Naive thymus-derived CD8-positive, alpha-beta T cell (primary cell): Measurements from ENCODE around the gene DNAL1. TPM values are rescaled to one million over a fixed set of nuclear protein-coding genes. Genes with fewer than 3 reads are reported as not detected.

Experiments used
- ATAC-seq, 2 donors: fragments of 150-1000 bp; cut with Tn5 transposase in 1 of 2; sonication (Bioruptor Pico), chemical (Tn5 transposase) in 1 of 2; 1 replicate in 1 of 2; 2 replicates in 1 of 2; pipeline ENCODE4 v1.10.0; 2021; ENCODE audit warnings: mild to moderate bottlenecking in 2 of 2, moderate library complexity in 2 of 2
- POLR2A ChIA-PET: fragments of 350-600 bp; sonication (Branson Sonifier 250); formaldehyde crosslinking; loops from one replicate; lab custom pipeline; 2021; ENCODE audit warnings: antibody characterized with exemption; lab: Charles Lee
- DNase-seq, 10 donors: peaks; one replicate each; pipeline versions ENCODE4 v3.0.0 to v3.0.0-alpha.2; 2020 to 2022
- H3K27ac Mint-ChIP-seq, 10 donors: one replicate each; pipeline ENCODE4 v1.8.0; 2020 to 2022; ENCODE audit warnings: mild to moderate bottlenecking in 10 of 10, mixed read lengths in 10 of 10, moderate library complexity in 4 of 10, inconsistent platforms in 1 of 10
- H3K27me3 Mint-ChIP-seq, 5 donors: one replicate each; pipeline ENCODE4 v1.8.0; 2021 to 2022; ENCODE audit warnings: mixed read lengths in 5 of 5
- H3K36me3 Mint-ChIP-seq, 3 donors: one replicate each; pipeline ENCODE4 v1.8.0; 2020 to 2022; ENCODE audit warnings: mixed read lengths in 3 of 3, mild to moderate bottlenecking in 2 of 3, inconsistent platforms in 1 of 3
- H3K4me1 Mint-ChIP-seq, 4 donors: one replicate each; pipeline ENCODE4 v1.8.0; 2021 to 2022; ENCODE audit warnings: mixed read lengths in 4 of 4
- H3K4me3 Mint-ChIP-seq, 10 donors: one replicate each; pipeline ENCODE4 v1.8.0; 2020 to 2022; ENCODE audit warnings: mild to moderate bottlenecking in 10 of 10, mixed read lengths in 10 of 10, moderate library complexity in 6 of 10, inconsistent platforms in 1 of 10
- H3K9me3 Mint-ChIP-seq, 9 donors: one replicate each; pipeline ENCODE4 v1.8.0; 2020 to 2022; ENCODE audit warnings: mixed read lengths in 9 of 9, mild to moderate bottlenecking in 3 of 9, inconsistent platforms in 1 of 9, moderate library complexity in 1 of 9
- polyA plus RNA-seq, 3 donors: library from polyadenylated mRNA; unstranded; fragments of 300-500 nt; fragmentation: Illumina TruSeq; gene quantifications; one replicate each; pipeline ENCODE4 v1.2.3, GENCODE V29; 2021
- total RNA-seq, 8 experiments: library from RNA in 2 of 8; stranded (reverse) in 2 of 8; gene quantifications; one replicate each; pipeline ENCODE4 v1.2.3 and lab custom pipeline; 2021 to 2026

Gene DNAL1
- total and polyA plus RNA-seq, 5 experiments from 2014 or later = 4.5 to 8.9 (median 7.0) TPM

DNA sequence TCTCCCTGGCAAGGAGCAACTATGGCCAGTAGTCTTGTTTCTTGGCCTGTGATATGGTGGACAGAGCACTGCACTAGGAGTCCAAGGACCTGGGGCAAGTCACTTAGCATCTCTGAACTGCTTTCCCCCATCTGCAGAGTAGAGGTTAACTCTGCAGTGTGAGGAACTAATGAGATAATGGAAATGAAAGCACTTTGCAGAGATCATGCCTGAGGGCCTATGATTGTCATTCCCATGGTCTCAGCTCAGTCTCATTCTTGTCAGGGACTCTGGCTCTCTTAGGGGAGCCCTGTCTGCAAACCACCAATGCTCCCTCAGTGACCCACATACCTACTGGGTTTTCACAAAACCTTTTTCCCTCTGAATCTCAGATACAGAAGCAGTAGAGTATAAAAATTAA lies 75.8 kb downstream of the DNAL1 start:
- Mint-ChIP-seq H3K4me3 (no peak overlapping the region), H3K4me1 (peaks cover 0 to 5% (median 3%) of the 10 kb centered on the region in 4 donors), H3K27ac (peak overlapping the region in 3 of 10 donors; percentile 33 to 74 (median 65)), H3K27me3 (no peaks in the 10 kb centered on the region), H3K9me3 (no peaks in the 10 kb centered on the region), H3K36me3 (peaks cover 6 to 92% (median 15%) of the 10 kb centered on the region in 3 donors)
- DNase-seq (no peak), ATAC-seq (no peak)
- POLR2A ChIA-PET = interaction anchor here (0.8 to 1.7 kb wide), 3 partner anchors 66 to 76 kb away, joined by 4 read pairs; partner anchors contain the start of gene DNAL1

GRCh38 chr14:73721101-73721821 lies 76.5 kb downstream of the DNAL1 start:
- Mint-ChIP-seq H3K27ac (peak overlapping the region in 9 of 10 donors; percentile 26 to 88 (median 65)), H3K4me1 (peaks cover 0 to 6% (median 2%) of the 10 kb centered on the region in 4 donors), H3K36me3 (peaks cover 6 to 91% (median 16%) of the 10 kb centered on the region in 3 donors), H3K27me3 (no peaks in the 10 kb centered on the region), H3K4me3 (no peak overlapping the region), H3K9me3 (no peaks in the 10 kb centered on the region)
- no peak for ATAC-seq
- no peak for DNase-seq
- POLR2A ChIA-PET = interaction anchor here (0.5 to 1.7 kb wide), 3 partner anchors 12 to 76 kb away, joined by 4 to 7 read pairs (median 4); partner anchors contain the start of gene DNAL1

GRCh38 chr14:73722581-73722980 lies 77.8 kb downstream of the DNAL1 start:
- ATAC-seq (no peak), DNase-seq (no peak)
- Mint-ChIP-seq H3K9me3 (no peaks in the 10 kb centered on the region), H3K27me3 (no peaks in the 10 kb centered on the region), H3K4me1 (peaks cover 0 to 6% (median 3%) of the 10 kb centered on the region in 4 donors), H3K36me3 (peaks cover 6 to 87% (median 16%) of the 10 kb centered on the region in 3 donors), H3K27ac (peak overlapping the region in 6 of 10 donors; percentile 8 to 80 (median 59)), H3K4me3 (no peak overlapping the region)
- POLR2A ChIA-PET = no interaction called here

- peaks cover under 1 to 9% (median 4%) of the 10 kb centered on the region in 4 donors for H3K4me1 Mint-ChIP-seq
- peak overlapping the region in 8 of 10 donors; percentile 29 to 76 (median 62) for H3K27ac Mint-ChIP-seq
- H3K4me3 Mint-ChIP-seq = no peak overlapping the region
- peaks cover 6 to 85% (median 16%) of the 10 kb centered on the region in 3 donors for H3K36me3 Mint-ChIP-seq
- ATAC-seq = no peak
- POLR2A ChIA-PET = interaction anchor here (0.6 to 1.0 kb wide), 2 partner anchors 21 to 50 kb away, joined by 3 to 7 read pairs; no protein-coding TSS in a partner anchor
- H3K27me3 Mint-ChIP-seq = no peaks in the 10 kb centered on the region
- DNase-seq = no peak
- no peaks in the 10 kb centered on the region for H3K9me3 Mint-ChIP-seq
Observed at GRCh38 chr14:73723406-73723796, 78.6 kb downstream of the DNAL1 start.

DNA sequence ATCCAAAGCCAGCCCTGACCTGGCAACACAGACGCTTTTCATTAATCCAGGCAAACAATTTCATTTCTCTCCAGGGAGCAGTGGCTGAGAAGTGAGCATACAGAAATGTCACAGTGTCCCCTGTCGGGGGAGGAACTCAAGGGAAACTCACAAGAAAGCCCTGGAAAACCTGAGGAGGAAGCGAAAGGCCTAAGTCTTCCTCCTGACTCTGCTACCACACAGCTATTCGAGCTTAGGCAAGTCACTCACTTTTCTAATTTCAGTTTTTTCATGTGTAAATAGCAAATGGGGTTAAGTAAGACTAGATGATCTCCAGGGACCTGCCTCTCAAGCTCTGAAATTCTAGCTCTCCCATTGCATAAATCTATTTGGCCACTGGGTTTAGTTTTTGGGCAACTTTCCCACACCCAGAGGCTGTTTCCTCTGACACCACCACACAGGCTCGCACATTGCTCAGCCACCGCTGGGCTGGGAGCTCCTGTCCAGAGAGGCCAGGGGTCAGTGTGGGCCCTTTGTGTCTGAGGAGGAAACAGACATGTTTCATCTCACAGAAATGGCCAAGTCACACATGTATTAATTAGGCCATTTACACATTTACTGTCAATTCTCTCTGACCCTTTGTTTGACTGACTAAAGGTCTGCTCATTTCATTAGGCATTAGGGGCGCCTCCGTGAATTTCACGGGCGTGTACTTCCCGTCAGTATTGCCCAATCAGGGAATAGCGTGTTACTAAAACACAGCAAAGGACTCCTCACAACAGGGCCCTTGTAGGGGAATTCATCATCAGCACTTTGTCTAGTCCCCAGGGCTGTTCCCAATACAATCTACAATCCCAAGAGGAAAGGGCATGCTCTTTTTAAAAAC lies 79.2 kb downstream of the DNAL1 start:
- POLR2A ChIA-PET = interaction anchor here (1.0 kb wide), 1 partner anchor 20 kb away, joined by 3 read pairs; no protein-coding TSS in a partner anchor
- Mint-ChIP-seq H3K4me3 (no peak overlapping the region), H3K36me3 (peaks cover 6 to 87% (median 16%) of the 10 kb centered on the region in 3 donors), H3K27ac (peak overlapping the region in 9 of 10 donors; percentile 21 to 76 (median 60)), H3K4me1 (peaks cover 6 to 15% (median 10%) of the 10 kb centered on the region in 4 donors), H3K9me3 (no peaks in the 10 kb centered on the region), H3K27me3 (no peaks in the 10 kb centered on the region)
- DNase-seq (no peak), ATAC-seq (no peak)

- Mint-ChIP-seq H3K9me3 (no peaks in the 10 kb centered on the region), H3K4me1 (peaks cover 6 to 20% (median 14%) of the 10 kb centered on the region in 4 donors), H3K4me3 (no peak overlapping the region), H3K36me3 (peaks cover 6 to 87% (median 17%) of the 10 kb centered on the region in 3 donors), H3K27me3 (no peaks in the 10 kb centered on the region), H3K27ac (peak overlapping the region in 9 of 10 donors; percentile 34 to 81 (median 57))
- DNase-seq (no peak), ATAC-seq (no peak)
- POLR2A ChIA-PET = interaction anchor here (0.6 to 1.3 kb wide), 2 partner anchors 9 to 35 kb away, joined by 3 read pairs; a partner anchor contains a TSS
Observed at GRCh38 chr14:73724696-73725095, 79.9 kb downstream of the DNAL1 start.

DNA sequence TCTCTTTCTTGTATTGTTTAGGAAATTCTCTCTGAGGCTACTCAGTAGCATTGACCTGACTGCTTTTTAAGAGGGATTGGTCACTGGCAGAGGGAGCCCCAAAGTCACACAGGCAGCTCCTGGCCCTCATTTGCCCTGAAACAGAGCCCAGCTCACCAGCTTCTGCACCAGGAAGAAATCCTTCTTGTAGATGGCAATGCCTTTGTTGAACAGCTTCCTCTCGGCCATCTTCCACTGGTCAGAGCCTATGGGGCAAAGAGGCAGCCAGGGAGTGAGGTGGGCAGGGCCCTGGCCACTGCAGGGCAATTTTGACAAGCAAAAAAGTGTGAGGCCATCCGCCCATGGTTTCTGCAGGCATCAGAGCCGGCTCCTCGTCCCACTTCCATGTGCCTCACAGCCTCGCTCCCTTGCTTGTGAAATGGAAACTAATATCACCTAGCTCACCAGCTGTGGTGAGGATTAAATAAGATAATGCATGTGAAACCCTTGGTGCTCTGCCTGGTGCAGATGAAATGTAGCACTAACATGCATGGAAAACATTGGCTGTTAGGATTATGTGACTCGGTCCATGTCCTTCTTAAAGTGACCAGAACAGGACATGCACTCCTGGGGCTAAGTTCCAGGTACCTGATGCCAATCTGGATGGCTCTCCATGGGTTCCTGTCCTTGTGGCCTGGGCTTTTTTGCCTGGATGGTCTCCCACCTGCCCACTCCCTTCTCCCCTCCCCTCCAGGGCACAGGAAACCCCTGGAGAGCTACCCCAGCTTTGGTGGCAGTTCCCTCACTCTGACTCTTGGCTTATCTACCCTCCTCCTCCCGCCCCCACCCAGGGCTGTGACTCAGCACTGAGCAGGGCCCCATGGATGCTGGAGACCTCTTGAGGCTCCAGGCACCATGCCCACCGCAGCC lies 80.6 kb downstream of the DNAL1 start:
- POLR2A ChIA-PET = interaction anchor here (0.6 to 1.3 kb wide), 2 partner anchors 10 to 35 kb away, joined by 3 read pairs; a partner anchor contains a TSS
- peaks cover 6 to 21% (median 15%) of the 10 kb centered on the region in 4 donors for H3K4me1 Mint-ChIP-seq

DNA sequence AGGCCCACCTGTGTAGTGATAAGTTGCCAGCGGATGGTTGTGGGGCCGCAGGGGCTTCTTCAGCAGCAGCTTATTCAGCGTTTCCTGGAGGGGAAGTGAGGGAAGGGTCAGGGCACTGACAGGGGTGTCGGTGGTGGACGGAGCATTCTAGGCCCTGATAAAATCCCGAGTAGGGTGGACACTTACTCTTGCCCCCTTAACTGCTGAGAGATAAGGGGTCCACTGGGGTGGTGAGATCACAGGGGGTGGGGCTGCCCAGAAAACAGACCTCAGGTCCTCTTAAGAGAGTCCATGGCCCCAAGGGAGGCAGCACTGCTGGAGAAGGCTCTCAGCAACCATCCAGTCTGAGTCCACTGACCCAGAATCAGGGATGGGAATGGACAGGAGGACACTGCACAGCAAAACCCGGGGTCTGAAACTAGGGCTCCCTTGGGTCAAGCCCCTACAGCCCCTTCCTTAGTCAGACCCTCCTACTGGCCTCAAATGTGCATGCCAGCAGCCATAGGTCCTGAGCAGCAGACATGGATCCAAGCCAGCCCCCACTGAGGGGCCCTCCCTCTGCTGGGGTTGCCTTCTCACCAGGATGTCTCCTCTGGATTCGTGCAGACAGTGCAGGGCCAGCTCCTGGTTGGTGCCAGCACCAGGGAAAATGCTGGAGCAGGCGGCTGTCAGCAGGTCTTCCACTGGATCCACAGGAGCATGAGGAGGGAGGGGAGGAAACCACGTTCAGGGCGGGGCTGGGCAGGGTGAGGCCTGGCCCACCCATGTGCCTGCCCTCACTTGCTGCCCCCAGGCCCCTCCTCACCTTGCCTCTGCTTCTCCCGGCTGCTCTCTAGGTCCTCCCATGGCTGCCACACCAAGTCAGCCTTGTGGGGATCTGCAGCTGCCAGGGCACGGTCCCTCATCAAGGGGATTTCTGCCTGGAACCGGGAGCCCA lies 81.5 kb downstream of the DNAL1 start:
- no peak for DNase-seq
- POLR2A ChIA-PET = interaction anchor here (1.3 to 4.1 kb wide), 2 partner anchors 10 to 33 kb away, joined by 3 to 37 read pairs; a partner anchor contains a TSS
- H3K4me3 Mint-ChIP-seq = no peak overlapping the region
- no peak for ATAC-seq
- H3K27ac Mint-ChIP-seq = peak overlapping the region in 8 of 10 donors; percentile 24 to 87 (median 65)
- H3K4me1 Mint-ChIP-seq = peaks cover 6 to 22% (median 16%) of the 10 kb centered on the region in 4 donors
- no peaks in the 10 kb centered on the region for H3K27me3 Mint-ChIP-seq
- H3K9me3 Mint-ChIP-seq = no peaks in the 10 kb centered on the region
- peaks cover 6 to 87% (median 11%) of the 10 kb centered on the region in 3 donors for H3K36me3 Mint-ChIP-seq

More for the DNA sequence above, 80.6 kb downstream of the DNAL1 start:
- Mint-ChIP-seq H3K9me3 (no peaks in the 10 kb centered on the region), H3K36me3 (peaks cover 6 to 88% (median 16%) of the 10 kb centered on the region in 3 donors), H3K27me3 (no peaks in the 10 kb centered on the region), H3K27ac (peak overlapping the region in 8 of 10 donors; percentile 40 to 81 (median 66)), H3K4me3 (no peak overlapping the region)
- ATAC-seq (no peak), DNase-seq (no peak)

- POLR2A ChIA-PET = interaction anchor here (1.0 to 4.1 kb wide), 4 partner anchors 15 to 59 kb away, joined by 3 to 37 read pairs (median 12); a partner anchor contains a TSS
Observed at GRCh38 chr14:73727166-73727565, 82.4 kb downstream of the DNAL1 start.

GRCh38 chr14:73728717-73729330 lies 84.0 kb downstream of the DNAL1 start:
- H3K27ac Mint-ChIP-seq = peak overlapping the region; percentile 65 to 91 (median 81)
- peaks cover 0 to 79% (median 7%) of the 10 kb centered on the region in 3 donors for H3K36me3 Mint-ChIP-seq
- no peaks in the 10 kb centered on the region for H3K27me3 Mint-ChIP-seq
- DNase-seq = peak; percentile 66 to 91 (median 83)
- no peaks in the 10 kb centered on the region for H3K9me3 Mint-ChIP-seq
- peak; percentile 90 to 95 for ATAC-seq
- H3K4me3 Mint-ChIP-seq = no peak overlapping the region
- POLR2A ChIA-PET = interaction anchor here (0.6 to 4.1 kb wide), 15 partner anchors 11 to 159 kb away, joined by 3 to 37 read pairs (median 4); a partner anchor contains a TSS
- peaks cover 9 to 26% (median 17%) of the 10 kb centered on the region in 4 donors for H3K4me1 Mint-ChIP-seq

More at GRCh38 chr14:73727166-73727565, 82.4 kb downstream of the DNAL1 start:
- peak overlapping the region in 8 of 10 donors; percentile 24 to 83 (median 53) for H3K27ac Mint-ChIP-seq
- no peak overlapping the region for H3K4me3 Mint-ChIP-seq
- DNase-seq (no peak), ATAC-seq (no peak)
- no peaks in the 10 kb centered on the region for H3K9me3 Mint-ChIP-seq
- peaks cover under 1 to 87% (median 13%) of the 10 kb centered on the region in 3 donors for H3K36me3 Mint-ChIP-seq
- peaks cover 9 to 26% (median 19%) of the 10 kb centered on the region in 4 donors for H3K4me1 Mint-ChIP-seq
- no peaks in the 10 kb centered on the region for H3K27me3 Mint-ChIP-seq
